ENCODE data around the gene CYBRD1.
"Not testable (repeated sequence)": the region's sequence is repeated elsewhere in the genome, so short reads cannot be mapped to it uniquely, and the experiment has no call there.

GRCh38 chr2:171535528-171535927, 13.3 kb downstream of the CYBRD1 start:
- TF ChIP-seq CTCF (conservative IDR thresholded peaks at IDR 0.05 in 1 of 2, IDR thresholded peaks at IDR 0.05 in 1 of 2; ENCODE audit: low read depth in 1 of 2, low read length in 2 of 2); EZH2 (IDR thresholded peaks at IDR 0.05; ENCODE audit: low read length, missing control alignments): not testable (repeated sequence)
